Panc1 (cell line): Measurements from ENCODE around the gene CYP8B1. TPM values are rescaled to one million over a fixed set of nuclear protein-coding genes. Genes with fewer than 3 reads are reported as not detected.

Source experiments
- ATAC-seq: fragments of 200-7000 bp; cut with Tn5 transposase; 2 replicates; pipeline ENCODE4 v1.9.1; 2020; ENCODE audit warnings: mild to moderate bottlenecking, moderate library complexity
- BruUV-seq: library from RNA; stranded (reverse); fragments of 400-500 nt; replicated peaks from 2 replicates; lab custom pipeline; 2021; lab: Mats Ljungman, UMichigan
- CTCF ChIA-PET: fragments of 300-600 bp; sonication (Branson Sonifier 250); formaldehyde crosslinking; loops from one replicate; lab custom pipeline; 2022; ENCODE audit warnings: antibody characterized with exemption; lab: Charles Lee
- POLR2A ChIA-PET: fragments of 300-600 bp; sonication (Branson Sonifier 250); formaldehyde crosslinking; loops from one replicate; lab custom pipeline; 2022; ENCODE audit warnings: antibody characterized with exemption; lab: Charles Lee
- DNase-seq: peaks from one replicate; pipeline ENCODE4 v3.0.0-alpha.2; 2010; ENCODE audit warnings: low read depth, low spot score
- H3K27ac ChIP-seq: 2 replicates; pipeline ENCODE4 v1.5.1; 2011; ENCODE audit warnings: mild to moderate bottlenecking, low read length, inconsistent platforms
- H3K27me3 ChIP-seq: fragments of 200-500 bp; sonication (Bioruptor generic); 2 replicates; pipeline ENCODE4 v1.6.0; 2014; ENCODE audit warnings: low read length, inconsistent platforms; ENCODE audit not compliant: control insufficient read depth, insufficient read depth
- H3K36me3 ChIP-seq: fragments of 200-500 bp; sonication (Bioruptor generic); 2 replicates; pipeline ENCODE4 v1.5.1; 2014; ENCODE audit warnings: inconsistent platforms, mild to moderate bottlenecking, low read length, moderate library complexity; ENCODE audit not compliant: control insufficient read depth, insufficient read depth
- H3K4me1 ChIP-seq: 2 replicates; pipeline ENCODE4 v1.5.1; 2011; ENCODE audit warnings: inconsistent platforms, mild to moderate bottlenecking, low read length, moderate library complexity; ENCODE audit not compliant: control insufficient read depth, insufficient read depth
- H3K4me3 ChIP-seq, 2 experiments: 2 replicates each; pipeline ENCODE4 v1.5.1; 2011 to 2012; ENCODE audit warnings: low read depth in 2 of 2, low read length in 2 of 2, mild to moderate bottlenecking in 2 of 2, inconsistent platforms in 1 of 2, moderate library complexity in 1 of 2
- H3K9me3 ChIP-seq: fragments of 200-500 bp; sonication (Bioruptor generic); 2 replicates; pipeline ENCODE4 v1.5.1; 2014; ENCODE audit warnings: low read depth, mild to moderate bottlenecking, inconsistent platforms, low read length, moderate library complexity; ENCODE audit not compliant: control insufficient read depth, insufficient read depth
- CTCF ChIP-seq: fragments of 450-650 bp; IDR thresholded peaks from 2 replicates; pipeline ENCODE4 v1.5.1; 2017; ENCODE audit warnings: mild to moderate bottlenecking
- POLR2AphosphoS5 ChIP-seq: IDR thresholded peaks from 2 replicates; pipeline ENCODE4 v1.6.1; 2012; ENCODE audit warnings: mild to moderate bottlenecking, low read depth, low read length, moderate library complexity
- SIN3A ChIP-seq: IDR thresholded peaks from 2 replicates; pipeline ENCODE4 v1.6.1; 2012; ENCODE audit warnings: low read depth, mild to moderate bottlenecking, low read length, moderate library complexity, borderline replicate concordance; ENCODE audit not compliant: insufficient read depth
- TCF7L2 ChIP-seq: IDR thresholded peaks from 2 replicates; pipeline ENCODE4 v1.6.1; 2011; ENCODE audit warnings: mild to moderate bottlenecking, low read depth, low read length, inconsistent platforms
- in situ Hi-C: cut with HindIII; loops from 2 replicates; pipeline ENCODE4 v1.10.0; 2016; ENCODE audit warnings: low sequenced_read_pairs, low pct_unique_long_range_greater_than_20kb
- intact Hi-C: fragments of 100-400 bp; cut with micrococcal nuclease; formaldehyde crosslinking; loops from one replicate; pipeline ENCODE4 v1.10.0; 2022; ENCODE audit not compliant: unreplicated experiment
- total RNA-seq: library from RNA; stranded (reverse); gene quantifications from one replicate; pipeline ENCODE4 v1.2.1, GENCODE V29; 2021; ENCODE audit not compliant: unreplicated experiment
- TF ChIP-seq, protein P1 (sequence below), 2 experiments: IDR thresholded peaks; 2 replicates each; pipeline ENCODE4 v1.6.1; 2011 to 2012; ENCODE audit warnings: low read depth in 2 of 2, control low read depth in 1 of 2, low read length in 1 of 2, mild to moderate bottlenecking in 1 of 2, moderate library complexity in 1 of 2; ENCODE audit not compliant: insufficient read depth in 1 of 2

The CYP8B1 gene
- total RNA-seq, 1 experiment from 2014 or later: 0.08 TPM

DNA sequence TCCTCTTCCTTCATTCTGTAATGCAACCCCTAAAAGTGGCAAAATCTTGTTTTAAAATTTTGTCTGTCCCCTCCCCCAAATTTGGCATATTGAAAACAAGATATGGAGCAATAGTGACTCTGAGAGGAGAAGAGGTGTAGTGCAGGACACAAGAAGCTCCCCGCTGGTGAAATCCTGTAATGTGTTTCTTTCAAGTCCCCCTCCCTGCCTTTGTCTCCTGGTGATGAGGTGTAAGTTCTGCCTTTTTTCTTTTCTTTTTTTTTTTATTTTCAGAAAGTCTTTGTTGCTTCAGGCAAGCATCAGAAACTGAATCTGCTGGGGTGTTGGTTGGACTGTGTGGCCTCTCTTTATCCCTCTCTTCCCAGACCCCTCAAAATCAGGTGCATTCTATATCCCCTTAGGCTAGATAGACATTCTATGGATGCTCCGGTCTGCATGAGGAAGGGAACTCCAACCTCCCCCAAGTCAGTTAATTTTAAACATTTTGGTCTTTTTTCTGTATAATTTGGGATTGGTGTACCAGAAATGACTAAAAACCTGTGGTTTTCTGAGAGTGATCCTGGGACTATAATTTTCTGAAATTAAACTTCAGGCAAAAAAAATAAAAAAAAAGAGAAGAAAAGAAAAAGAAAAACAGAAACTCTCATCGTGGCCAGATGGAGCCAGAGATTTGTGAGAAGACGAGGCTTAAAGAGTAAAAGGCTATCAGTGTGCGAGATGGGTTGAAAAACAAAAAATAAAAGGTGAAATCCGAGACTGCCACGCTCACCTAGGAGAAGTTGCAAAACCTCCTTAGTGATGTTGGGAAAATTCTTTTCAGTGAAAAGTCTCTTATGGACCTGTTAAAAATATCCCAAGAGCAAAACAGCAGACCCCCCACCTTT lies 45.0 kb downstream of the CYP8B1 start:
- no peaks in the 10 kb centered on the region; the same call in 1 of the 2 replicates for H3K27me3 ChIP-seq
- intact Hi-C loops (no loop called here), in situ Hi-C loops (no loop called here)
- CTCF ChIA-PET: interaction anchor here (0.7 to 1.2 kb wide), 3 partner anchors 51 to 328 kb away, joined by 4 to 5 read pairs (median 4); partner anchors contain the start of gene VIPR1
- POLR2A ChIA-PET: no interaction called here
- H3K9me3 ChIP-seq: no peaks in the 10 kb centered on the region
- no peak for DNase-seq
- no peak for ATAC-seq
- H3K4me3 ChIP-seq: no peak overlapping the region
- TF ChIP-seq, protein P1, sequence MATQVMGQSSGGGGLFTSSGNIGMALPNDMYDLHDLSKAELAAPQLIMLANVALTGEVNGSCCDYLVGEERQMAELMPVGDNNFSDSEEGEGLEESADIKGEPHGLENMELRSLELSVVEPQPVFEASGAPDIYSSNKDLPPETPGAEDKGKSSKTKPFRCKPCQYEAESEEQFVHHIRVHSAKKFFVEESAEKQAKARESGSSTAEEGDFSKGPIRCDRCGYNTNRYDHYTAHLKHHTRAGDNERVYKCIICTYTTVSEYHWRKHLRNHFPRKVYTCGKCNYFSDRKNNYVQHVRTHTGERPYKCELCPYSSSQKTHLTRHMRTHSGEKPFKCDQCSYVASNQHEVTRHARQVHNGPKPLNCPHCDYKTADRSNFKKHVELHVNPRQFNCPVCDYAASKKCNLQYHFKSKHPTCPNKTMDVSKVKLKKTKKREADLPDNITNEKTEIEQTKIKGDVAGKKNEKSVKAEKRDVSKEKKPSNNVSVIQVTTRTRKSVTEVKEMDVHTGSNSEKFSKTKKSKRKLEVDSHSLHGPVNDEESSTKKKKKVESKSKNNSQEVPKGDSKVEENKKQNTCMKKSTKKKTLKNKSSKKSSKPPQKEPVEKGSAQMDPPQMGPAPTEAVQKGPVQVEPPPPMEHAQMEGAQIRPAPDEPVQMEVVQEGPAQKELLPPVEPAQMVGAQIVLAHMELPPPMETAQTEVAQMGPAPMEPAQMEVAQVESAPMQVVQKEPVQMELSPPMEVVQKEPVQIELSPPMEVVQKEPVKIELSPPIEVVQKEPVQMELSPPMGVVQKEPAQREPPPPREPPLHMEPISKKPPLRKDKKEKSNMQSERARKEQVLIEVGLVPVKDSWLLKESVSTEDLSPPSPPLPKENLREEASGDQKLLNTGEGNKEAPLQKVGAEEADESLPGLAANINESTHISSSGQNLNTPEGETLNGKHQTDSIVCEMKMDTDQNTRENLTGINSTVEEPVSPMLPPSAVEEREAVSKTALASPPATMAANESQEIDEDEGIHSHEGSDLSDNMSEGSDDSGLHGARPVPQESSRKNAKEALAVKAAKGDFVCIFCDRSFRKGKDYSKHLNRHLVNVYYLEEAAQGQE (IDR thresholded peaks at IDR 0.05; ENCODE audit: insufficient read depth in 1 of 2, low read depth in 2 of 2, low read length in 1 of 2): no peak
- TF ChIP-seq SIN3A (no peak), TCF7L2 (no peak), POLR2AphosphoS5 (no peak), CTCF (no peak)
- H3K4me1 ChIP-seq: no peaks in the 10 kb centered on the region
- H3K36me3 ChIP-seq: no peaks in the 10 kb centered on the region
- no peak overlapping the region for H3K27ac ChIP-seq
- no TSS peak for BruUV-seq

DNA sequence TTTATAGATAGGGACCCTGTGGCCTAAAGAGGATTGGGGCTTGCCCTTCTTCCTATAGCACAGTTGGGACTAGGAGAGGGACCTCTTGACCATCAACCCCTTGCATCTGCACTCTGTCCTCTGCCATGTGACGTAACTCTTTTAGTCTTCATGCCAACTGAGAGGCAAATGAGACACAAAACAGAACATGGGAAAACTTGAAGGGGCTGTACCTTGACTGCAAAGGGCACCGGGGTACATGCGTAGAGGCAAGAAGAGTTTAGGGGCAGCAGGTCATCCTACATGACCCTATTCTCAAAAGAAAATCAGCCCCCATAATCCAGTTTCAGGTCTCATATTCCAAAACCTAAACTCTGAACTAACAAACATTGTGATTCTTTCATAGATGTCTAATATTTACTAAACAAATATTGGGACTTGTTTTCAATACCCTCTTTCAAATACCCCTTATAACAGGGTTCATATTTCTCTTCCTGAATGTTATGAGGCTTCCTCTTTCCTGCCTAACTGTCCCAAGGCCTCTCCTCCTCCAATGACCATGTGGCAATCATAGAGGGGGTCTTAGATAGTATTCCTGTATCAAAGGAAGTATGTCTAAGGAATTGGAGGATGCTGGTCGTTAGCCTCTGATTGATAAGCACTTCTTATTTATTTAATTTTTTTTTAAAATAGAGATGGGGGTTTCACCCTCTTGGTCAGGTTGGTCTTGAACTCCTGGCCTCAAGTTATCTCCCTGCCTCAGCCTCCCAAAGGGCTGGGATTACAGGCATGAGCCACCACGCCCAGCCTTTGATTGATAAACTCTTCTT lies 45.8 kb downstream of the CYP8B1 start:
- ATAC-seq: no peak
- POLR2A ChIA-PET: no interaction called here
- in situ Hi-C loops (no loop called here), intact Hi-C loops (no loop called here)
- no peak overlapping the region for H3K4me3 ChIP-seq
- no peak for DNase-seq
- no peaks in the 10 kb centered on the region for H3K9me3 ChIP-seq
- no peaks in the 10 kb centered on the region for H3K36me3 ChIP-seq
- CTCF ChIA-PET: interaction anchor here (0.7 kb wide), 2 partner anchors 58 to 327 kb away, joined by 4 to 5 read pairs; partner anchors contain the start of gene VIPR1
- no TSS peak for BruUV-seq
- no peaks in the 10 kb centered on the region; the same call in 1 of the 2 replicates for H3K27me3 ChIP-seq
- no peaks in the 10 kb centered on the region for H3K4me1 ChIP-seq
- H3K27ac ChIP-seq: no peak overlapping the region
- TF ChIP-seq, protein P1 (IDR thresholded peaks at IDR 0.05; ENCODE audit: insufficient read depth in 1 of 2, low read depth in 2 of 2, low read length in 1 of 2): no peak
- TF ChIP-seq CTCF (no peak; the same call in 1 of the 2 replicates), SIN3A (no peak), POLR2AphosphoS5 (no peak), TCF7L2 (no peak)
